Measurements from ENCODE around the gene NEK10. TPM values are rescaled to one million over a fixed set of nuclear protein-coding genes. Genes with fewer than 3 reads are reported as not detected.

The NEK10 gene
- total and polyA plus RNA-seq, 2 of the 4 experiments (the other 2 are of a cell fraction): 2.2 to 6.6 TPM

- Histone ChIP-seq H4K91ac (ENCODE audit: insufficient read depth, low read depth, low read length) (no peak overlapping the region), H3K18ac (ENCODE audit: low read depth, low read length) (no peak overlapping the region), H3K9me1 (ENCODE audit: insufficient read depth, low read length) (no peaks in the 10 kb centered on the region), H3K56ac (ENCODE audit: extremely low read depth, insufficient read depth, low read length) (no peak overlapping the region), H2BK120ac (ENCODE audit: low read depth, low read length) (no peak overlapping the region), H3K4me2 (ENCODE audit: low read depth, low read length) (no peak overlapping the region), H3K23ac (ENCODE audit: low read depth, low read length) (no peak overlapping the region), H3K79me1 (ENCODE audit: low read depth in 1 of 2, low read length in 2 of 2) (no peaks in the 10 kb centered on the region), H2BK15ac (ENCODE audit: low read depth, low read length) (no peak overlapping the region), H3K4me3 (ENCODE audit: insufficient read depth, low read depth, low read length) (no peak overlapping the region), H2AFZ (replicated peaks; ENCODE audit: low read length, poor library complexity) (no peak overlapping the region), H3K4me1 (ENCODE audit: control insufficient read depth, insufficient read depth, low read length) (peaks cover 2% of the 10 kb centered on the region; the same call in 1 of the 2 replicates), H2AK9ac (replicated peaks; ENCODE audit: low read depth, low read length, poor library complexity) (no peak overlapping the region), H3K36me3 (ENCODE audit: control insufficient read depth, insufficient read depth, low read length) (no peaks in the 10 kb centered on the region), H3K27ac (ENCODE audit: insufficient read depth, low read length) (no peak overlapping the region), H4K8ac (ENCODE audit: low read depth in 2 of 2, low read length in 2 of 2) (no peak overlapping the region), H2BK20ac (ENCODE audit: low read depth, low read length) (no peak overlapping the region), H2BK5ac (ENCODE audit: low read depth, low read length, poor library complexity, severe bottlenecking) (no peak overlapping the region), H2AK5ac (ENCODE audit: low read depth, low read length) (no peak overlapping the region), H3K27me3 (ENCODE audit: control insufficient read depth, insufficient read depth, low read length) (no peaks in the 10 kb centered on the region; the same call in 1 of the 2 replicates), H3K9ac (ENCODE audit: low read depth, low read length) (no peak overlapping the region), H3K4ac (ENCODE audit: low read depth, low read length) (no peak overlapping the region), H3K9me3 (ENCODE audit: control insufficient read depth, insufficient read depth, low read length) (no peaks in the 10 kb centered on the region), H4K5ac (ENCODE audit: low read depth, low read length) (no peak overlapping the region), H3K14ac (replicated peaks; ENCODE audit: low read depth, low read length) (no peak overlapping the region), H4K20me1 (ENCODE audit: insufficient read depth, low read length) (no peaks in the 10 kb centered on the region)
- WGBS, 2 experiments (ENCODE audit: extremely low coverage in 2 of 2, insufficient read length in 1 of 2): no CpG with 5 or more reads among the region's 2 CpGs
- no peak; the same call in none of the 2 replicates for ATAC-seq (ENCODE audit: low read depth)
- TF ChIP-seq CEBPB (IDR thresholded peaks at IDR 0.05; ENCODE audit: low read depth, low read length) (peak; percentile 62), CTCF (conservative IDR thresholded peaks at IDR 0.05; ENCODE audit: low read depth, low read length) (no peak), POLR2A (IDR thresholded peaks at IDR 0.05; ENCODE audit: low read depth, low read length) (no peak)
- no peak for DNase-seq
- ChIA-PET CTCF (no interaction called here), POLR2A (ENCODE audit: unreplicated experiment) (no interaction called here)
- BruUV-seq (replicated peaks): no TSS peak
- dilution Hi-C loops (cut with HindIII; ENCODE audit: low sequenced_read_pairs, unreplicated experiment) (no loop called here), intact Hi-C loops (cut with micrococcal nuclease) (no loop called here), in situ Hi-C loops (cut with MboI; ENCODE audit: low sequenced_read_pairs) (no loop called here)
Observed at GRCh38 chr3:27093771-27094170, 275.4 kb downstream of the NEK10 start.
